ENCODE data around the gene CCHCR1. TPM values are rescaled to one million over a fixed set of nuclear protein-coding genes. Genes with fewer than 3 reads are reported as not detected.

CCHCR1 gene
- total RNA-seq, 2 experiments from 2014 or later = 39.7 to 57.6 TPM

- POLR2A ChIA-PET = no interaction called here
- intact Hi-C loops (cut with DNase I, micrococcal nuclease) = no loop called here
These were observed 42.4 kb downstream of the CCHCR1 start for GRCh38 chr6:31114970-31115849.

GRCh38 chr6:31114541-31114878 lies 43.1 kb downstream of the CCHCR1 start, which contains the start of gene PSORS1C1:
Gene PSORS1C1 (plus strand): TSS chr6:31114800. CDS start chr6:31129633, 14,833 bp downstream.
- CTCF ChIA-PET = interaction anchor here (1.0 kb wide), 1 partner anchor 13 kb away, joined by 3 read pairs; no protein-coding TSS in a partner anchor
- H3K27ac Mint-ChIP-seq = no peak within 1 kb of the TSS
- H3K9me3 Mint-ChIP-seq (ENCODE audit: low read depth) = no peaks in the 10 kb centered on the region

More at GRCh38 chr6:31114970-31115849, 42.4 kb downstream of the CCHCR1 start:
- H3K4me1 Mint-ChIP-seq = no peaks in the 10 kb centered on the region
- CTCF ChIA-PET = interaction anchor here (1.0 to 1.2 kb wide), 3 partner anchors 12 to 574 kb away, joined by 3 to 5 read pairs (median 3); no protein-coding TSS in a partner anchor
- peaks cover 2% of the 10 kb centered on the region for H3K27me3 Mint-ChIP-seq
- H3K27ac Mint-ChIP-seq = no peak overlapping the region
- no peaks in the 10 kb centered on the region for H3K36me3 Mint-ChIP-seq (ENCODE audit: low read depth)
- H3K4me3 Mint-ChIP-seq = no peak overlapping the region
- DNase-seq (no peak), ATAC-seq (no peak)
- no peaks in the 10 kb centered on the region for H3K9me3 Mint-ChIP-seq (ENCODE audit: low read depth)

GRCh38 chr6:31113861-31114540 lies 43.6 kb downstream of the CCHCR1 start:
- H3K4me1 Mint-ChIP-seq = no peaks in the 10 kb centered on the region
- H3K27me3 Mint-ChIP-seq = peaks cover 2% of the 10 kb centered on the region
- intact Hi-C loops (cut with DNase I, micrococcal nuclease) = no loop called here
- no peak overlapping the region for H3K27ac Mint-ChIP-seq
- CTCF ChIA-PET = interaction anchor here (0.8 to 2.0 kb wide), 3 partner anchors 13 to 34 kb away, joined by 3 to 8 read pairs (median 3); no protein-coding TSS in a partner anchor
- no peak for DNase-seq
- no peaks in the 10 kb centered on the region for H3K9me3 Mint-ChIP-seq (ENCODE audit: low read depth)
- H3K4me3 Mint-ChIP-seq = no peak overlapping the region
- ATAC-seq = no peak
- no peaks in the 10 kb centered on the region for H3K36me3 Mint-ChIP-seq (ENCODE audit: low read depth)
- POLR2A ChIA-PET = no interaction called here

More at GRCh38 chr6:31114541-31114878, 43.1 kb downstream of the CCHCR1 start, which contains the start of gene PSORS1C1:
- no peak within 1 kb of the TSS for H3K4me3 Mint-ChIP-seq
- no peak for ATAC-seq
- no peaks in the 10 kb centered on the region for H3K4me1 Mint-ChIP-seq
- POLR2A ChIA-PET = no interaction called here
- H3K36me3 Mint-ChIP-seq (ENCODE audit: low read depth) = no peaks in the 10 kb centered on the region
- no peak for DNase-seq
- intact Hi-C loops (cut with DNase I, micrococcal nuclease) = no loop called here
- H3K27me3 Mint-ChIP-seq = peaks cover 2% of the 10 kb centered on the region

GRCh38 chr6:31112478-31112877 lies 45.1 kb downstream of the CCHCR1 start, which contains the start of gene C6orf15:
Gene C6orf15 (minus strand): TSS chr6:31112575. CDS start chr6:31112555, 20 bp downstream.
- Mint-ChIP-seq H3K4me1 (no peaks in the 10 kb centered on the region), H3K27ac (no peak within 1 kb of the TSS), H3K27me3 (no peaks in the 10 kb centered on the region), H3K9me3 (ENCODE audit: low read depth) (no peaks in the 10 kb centered on the region), H3K4me3 (no peak within 1 kb of the TSS), H3K36me3 (ENCODE audit: low read depth) (no peaks in the 10 kb centered on the region)
- ChIA-PET CTCF (interaction anchor here (0.5 to 2.0 kb wide), 3 partner anchors 33 to 1201 kb away, joined by 3 to 8 read pairs (median 4); no protein-coding TSS in a partner anchor), POLR2A (no interaction called here)
- intact Hi-C loops (cut with DNase I, micrococcal nuclease) = no loop called here
- DNase-seq (no peak), ATAC-seq (no peak)

GRCh38 chr6:31111712-31112111 lies 45.9 kb downstream of the CCHCR1 start:
- no peak for DNase-seq
- ATAC-seq = no peak
- Mint-ChIP-seq H3K36me3 (ENCODE audit: low read depth) (no peaks in the 10 kb centered on the region), H3K4me3 (no peak overlapping the region), H3K27me3 (no peaks in the 10 kb centered on the region), H3K9me3 (ENCODE audit: low read depth) (no peaks in the 10 kb centered on the region), H3K27ac (no peak overlapping the region), H3K4me1 (no peaks in the 10 kb centered on the region)
- intact Hi-C loops (cut with DNase I, micrococcal nuclease) = no loop called here
- CTCF ChIA-PET = interaction anchor here (2.0 kb wide), 1 partner anchor 32 kb away, joined by 8 read pairs; no protein-coding TSS in a partner anchor
- POLR2A ChIA-PET = no interaction called here

- ChIA-PET POLR2A (no interaction called here), CTCF (interaction anchor here (0.6 to 1.0 kb wide), 2 partner anchors 32 to 410 kb away, joined by 3 read pairs; no protein-coding TSS in a partner anchor)
- Mint-ChIP-seq H3K27ac (no peak overlapping the region), H3K9me3 (ENCODE audit: low read depth) (no peaks in the 10 kb centered on the region), H3K36me3 (ENCODE audit: low read depth) (no peaks in the 10 kb centered on the region), H3K27me3 (no peaks in the 10 kb centered on the region), H3K4me1 (no peaks in the 10 kb centered on the region), H3K4me3 (no peak overlapping the region)
- ATAC-seq (no peak), DNase-seq (no peak)
- intact Hi-C loops (cut with DNase I, micrococcal nuclease) = no loop called here
These were observed 46.6 kb downstream of the CCHCR1 start for GRCh38 chr6:31110825-31111582.

GRCh38 chr6:31107052-31107451 lies 50.5 kb downstream of the CCHCR1 start:
- CTCF ChIA-PET = no interaction called here
- peak; percentile 61 for ATAC-seq
- no peak for DNase-seq
- Mint-ChIP-seq H3K4me1 (no peaks in the 10 kb centered on the region), H3K9me3 (ENCODE audit: low read depth) (no peaks in the 10 kb centered on the region), H3K27ac (no peak overlapping the region), H3K27me3 (no peaks in the 10 kb centered on the region), H3K4me3 (no peak overlapping the region), H3K36me3 (ENCODE audit: low read depth) (no peaks in the 10 kb centered on the region)
- intact Hi-C loops (cut with DNase I, micrococcal nuclease) = no loop called here
- POLR2A ChIA-PET = no interaction called here

- Mint-ChIP-seq H3K36me3 (ENCODE audit: low read depth) (no peaks in the 10 kb centered on the region), H3K27ac (no peak overlapping the region), H3K4me3 (no peak overlapping the region), H3K4me1 (no peaks in the 10 kb centered on the region), H3K9me3 (ENCODE audit: low read depth) (no peaks in the 10 kb centered on the region), H3K27me3 (no peaks in the 10 kb centered on the region)
- DNase-seq = no peak
- POLR2A ChIA-PET = no interaction called here
- no peak for ATAC-seq
- intact Hi-C loops (cut with DNase I, micrococcal nuclease) = no loop called here
- CTCF ChIA-PET = interaction anchor here (1.1 to 2.0 kb wide), 5 partner anchors 10 to 263 kb away, joined by 3 to 10 read pairs (median 4); no protein-coding TSS in a partner anchor
These were observed 54.5 kb downstream of the CCHCR1 start for GRCh38 chr6:31103136-31103535.

- POLR2A ChIA-PET = no interaction called here
- no peaks in the 10 kb centered on the region for H3K9me3 Mint-ChIP-seq (ENCODE audit: low read depth)
- H3K36me3 Mint-ChIP-seq (ENCODE audit: low read depth) = no peaks in the 10 kb centered on the region
- no peak overlapping the region for H3K4me3 Mint-ChIP-seq
- no peak overlapping the region for H3K27ac Mint-ChIP-seq
- CTCF ChIA-PET = interaction anchor here (0.6 to 2.2 kb wide), 3 partner anchors 11 to 183 kb away, joined by 3 to 5 read pairs (median 3); no protein-coding TSS in a partner anchor
- ATAC-seq = no peak
- no peak for DNase-seq
- intact Hi-C loops (cut with DNase I, micrococcal nuclease) = no loop called here
- peaks cover 38% of the 10 kb centered on the region for H3K4me1 Mint-ChIP-seq
- H3K27me3 Mint-ChIP-seq = no peaks in the 10 kb centered on the region
These were observed 59.1 kb downstream of the CCHCR1 start for GRCh38 chr6:31098449-31098938.

GRCh38 chr6:31096656-31097055 lies 60.9 kb downstream of the CCHCR1 start:
- intact Hi-C loops (cut with DNase I, micrococcal nuclease) = no loop called here
- DNase-seq (no peak), ATAC-seq (no peak)
- no peaks in the 10 kb centered on the region for H3K36me3 Mint-ChIP-seq (ENCODE audit: low read depth)
- CTCF ChIA-PET = interaction anchor here (0.7 to 2.0 kb wide), 3 partner anchors 9 to 713 kb away, joined by 3 to 12 read pairs (median 4); no protein-coding TSS in a partner anchor
- POLR2A ChIA-PET = no interaction called here
- no peaks in the 10 kb centered on the region for H3K27me3 Mint-ChIP-seq
- H3K4me3 Mint-ChIP-seq = no peak overlapping the region
- no peaks in the 10 kb centered on the region for H3K9me3 Mint-ChIP-seq (ENCODE audit: low read depth)
- H3K27ac Mint-ChIP-seq = no peak overlapping the region
- H3K4me1 Mint-ChIP-seq = peaks cover 41% of the 10 kb centered on the region

- ChIA-PET CTCF (interaction anchor here (1.2 to 2.0 kb wide), 2 partner anchors 9 to 17 kb away, joined by 4 to 12 read pairs; no protein-coding TSS in a partner anchor), POLR2A (no interaction called here)
- Mint-ChIP-seq H3K4me3 (no peak overlapping the region), H3K4me1 (peaks cover 41% of the 10 kb centered on the region), H3K36me3 (ENCODE audit: low read depth) (no peaks in the 10 kb centered on the region), H3K9me3 (ENCODE audit: low read depth) (no peaks in the 10 kb centered on the region), H3K27ac (no peak overlapping the region), H3K27me3 (no peaks in the 10 kb centered on the region)
- intact Hi-C loops (cut with DNase I, micrococcal nuclease) = no loop called here
- ATAC-seq (no peak), DNase-seq (no peak)
These were observed 61.4 kb downstream of the CCHCR1 start for GRCh38 chr6:31096215-31096614.

All from activated CD4-positive, alpha-beta T cell treated with anti-CD3 and anti-CD28 coated beads for 36 hours (primary cell).